HG03457 (cell line): Measurements from ENCODE around the gene LIN37.

Experiments used
- ATAC-seq: cut with Tn5 transposase; IDR thresholded peaks from one replicate; pipeline ENCODE4 v1.9.1; 2021; ENCODE audit warnings: moderate number of reproducible peaks; ENCODE audit not compliant: unreplicated experiment

Gene LIN37

GRCh38 chr19:35748106-35749020 lies at the start of gene LIN37:
LIN37 (plus strand) TSS chr19:35748576; CDS start chr19:35748725, 149 bp downstream.
- ATAC-seq: peak; percentile 54

- ATAC-seq: peak; percentile 86
These were observed 46.0 kb upstream of the LIN37 start for GRCh38 chr19:35702223-35703012.

- ATAC-seq: no peak
These were observed 45.0 kb upstream of the LIN37 start for GRCh38 chr19:35703343-35703742.

DNA sequence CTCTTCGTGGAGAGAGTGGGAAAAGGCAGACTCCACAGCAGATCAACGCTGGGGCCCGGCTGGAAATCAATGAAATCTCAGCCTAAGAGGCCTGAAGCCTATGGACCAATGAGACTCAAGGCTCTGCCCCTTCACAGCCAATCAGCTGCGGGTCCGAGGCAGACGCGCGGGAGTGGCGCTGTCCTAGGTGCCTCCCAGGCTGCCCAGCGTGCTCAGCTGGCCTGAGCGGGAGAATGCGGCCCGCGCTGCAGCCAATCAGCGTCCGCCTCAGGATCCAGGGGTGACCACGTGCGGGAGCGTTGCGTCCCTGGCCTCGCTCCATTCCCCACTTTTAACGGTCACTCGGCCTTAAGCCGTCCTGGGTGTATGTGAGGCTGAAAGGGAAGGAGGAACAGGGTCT lies 44.2 kb upstream of the LIN37 start, which contains the start of gene ZBTB32:
Gene ZBTB32 (plus strand): TSS at position 341 of the 400 bp plus-strand sequence. CDS start 10,069 bp downstream, outside the sequence.
- ATAC-seq: no peak

DNA sequence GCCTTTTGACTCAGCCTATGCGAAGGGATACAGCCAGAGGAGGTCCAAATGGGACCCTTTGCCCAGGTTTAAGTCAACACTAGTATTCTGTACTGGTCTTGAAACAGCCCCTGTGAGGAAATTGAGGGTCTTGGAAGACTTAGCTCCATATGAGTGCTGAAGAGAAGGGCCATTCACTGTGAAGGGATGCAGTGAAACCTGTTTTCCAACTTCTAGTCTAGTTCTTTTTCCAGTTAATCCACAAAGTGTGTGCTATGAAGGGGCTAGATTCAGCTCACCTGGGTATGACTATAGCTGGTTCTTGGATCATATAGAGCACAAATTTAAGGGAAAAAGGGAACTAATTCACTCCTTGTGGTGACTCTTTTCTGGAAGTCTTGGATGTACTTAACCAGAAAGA lies 40.0 kb upstream of the LIN37 start:
- ATAC-seq: no peak

DNA sequence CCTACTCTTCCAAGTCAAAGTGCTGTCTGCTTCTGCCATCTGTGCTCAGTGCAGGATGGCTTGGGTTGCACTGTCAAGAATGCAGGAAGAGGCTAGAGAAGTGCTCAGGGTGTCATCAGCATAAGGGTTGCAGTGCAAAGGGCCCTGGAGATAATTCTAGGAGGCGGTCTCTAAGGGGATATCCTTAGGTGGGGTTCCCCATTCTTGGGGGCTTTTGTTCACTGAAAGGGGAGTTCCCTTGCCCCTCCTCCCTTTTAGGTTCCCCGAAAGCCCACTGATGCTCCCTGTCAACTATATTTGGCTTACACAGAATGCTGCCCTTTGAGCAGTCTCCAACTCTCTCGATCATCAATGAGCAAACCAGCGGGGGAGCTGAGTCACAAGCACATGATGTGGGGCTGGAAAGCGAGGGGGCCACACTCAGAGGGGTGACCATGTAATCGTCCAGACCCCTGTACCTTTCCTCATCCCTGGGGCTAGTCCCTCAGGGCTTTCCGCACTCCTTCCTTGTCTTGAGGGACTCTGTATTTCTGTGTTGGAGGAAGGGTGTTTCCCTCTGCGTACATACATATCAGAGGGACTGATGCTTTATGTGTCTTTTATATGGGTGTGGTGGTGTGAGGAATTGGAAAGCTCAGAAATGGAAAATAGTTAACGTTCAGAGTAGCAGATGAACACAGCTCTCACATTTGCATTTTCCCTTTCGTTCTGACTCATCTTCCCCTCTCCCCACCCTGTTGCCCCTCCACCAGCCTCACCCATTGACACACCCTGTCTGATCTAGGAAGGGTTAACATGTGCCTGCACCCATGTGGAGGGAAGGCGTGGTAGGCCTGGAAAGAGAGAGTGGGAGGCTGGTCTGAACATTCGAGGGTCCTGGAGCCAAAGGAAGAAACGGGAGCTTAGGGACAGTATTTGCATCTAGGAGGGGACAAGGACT lies 37.3 kb upstream of the LIN37 start:
- no peak for ATAC-seq

DNA sequence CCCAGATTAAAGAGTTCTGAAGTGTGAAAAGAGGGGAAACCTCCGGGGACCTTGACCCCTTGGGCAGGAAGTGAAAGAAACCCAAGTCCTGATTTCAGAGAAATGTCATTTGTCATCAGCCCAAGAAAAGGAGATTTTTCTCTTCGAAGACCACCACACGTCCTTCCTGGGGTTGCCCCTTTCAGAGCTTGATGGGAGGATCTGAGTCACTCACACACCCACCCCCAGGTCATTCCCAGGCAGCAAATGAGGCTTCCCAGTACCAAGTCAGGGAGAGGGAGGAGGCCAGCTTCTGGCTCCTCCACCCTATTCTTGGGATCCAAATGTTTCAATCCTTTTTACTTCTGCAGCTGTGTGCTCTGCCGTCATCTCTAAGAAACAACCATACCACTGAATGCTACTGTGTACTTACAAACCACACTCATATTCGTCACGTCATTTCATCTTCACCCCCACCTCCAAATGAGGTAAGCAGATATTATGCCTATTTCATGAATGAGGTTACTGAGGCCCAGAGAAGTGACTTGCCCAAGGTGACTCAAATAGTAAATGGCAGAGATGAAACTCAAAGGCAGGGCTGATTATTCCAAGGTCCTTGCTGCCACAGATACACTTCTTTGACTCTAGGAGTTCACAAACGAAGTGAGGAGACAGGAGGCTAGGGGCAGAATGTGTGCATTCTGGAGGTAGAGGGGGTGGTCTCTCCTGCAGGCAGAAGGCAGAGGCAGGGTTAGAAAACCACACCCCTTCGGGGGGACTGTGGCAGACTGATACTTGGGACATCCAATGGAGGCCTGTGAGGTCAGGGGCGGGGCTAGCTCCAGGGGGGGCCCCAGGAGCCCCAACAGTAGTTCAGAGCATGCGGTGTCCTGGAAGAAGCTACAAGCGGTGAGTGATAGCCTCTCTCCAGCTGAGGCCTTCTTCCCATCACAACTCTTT lies 35.5 kb upstream of the LIN37 start:
- no peak for ATAC-seq

DNA sequence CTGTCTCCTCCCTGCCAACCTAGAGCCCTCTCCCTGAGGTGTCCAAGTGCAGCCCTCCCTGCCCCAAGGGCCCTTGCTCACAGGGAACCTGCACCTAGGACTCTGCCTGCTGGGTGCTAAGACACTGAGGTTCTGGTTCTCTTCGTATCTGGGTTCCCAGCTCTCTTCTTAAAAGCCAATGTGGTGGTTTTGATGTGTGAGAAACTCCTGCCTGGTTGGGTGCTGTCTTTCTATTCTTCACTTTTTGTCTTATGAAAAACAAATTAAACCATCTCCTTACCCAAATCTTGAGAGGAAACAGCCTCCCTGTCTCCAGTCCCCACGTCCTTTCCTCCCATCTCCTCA lies 34.9 kb upstream of the LIN37 start:
- ATAC-seq: no peak

DNA sequence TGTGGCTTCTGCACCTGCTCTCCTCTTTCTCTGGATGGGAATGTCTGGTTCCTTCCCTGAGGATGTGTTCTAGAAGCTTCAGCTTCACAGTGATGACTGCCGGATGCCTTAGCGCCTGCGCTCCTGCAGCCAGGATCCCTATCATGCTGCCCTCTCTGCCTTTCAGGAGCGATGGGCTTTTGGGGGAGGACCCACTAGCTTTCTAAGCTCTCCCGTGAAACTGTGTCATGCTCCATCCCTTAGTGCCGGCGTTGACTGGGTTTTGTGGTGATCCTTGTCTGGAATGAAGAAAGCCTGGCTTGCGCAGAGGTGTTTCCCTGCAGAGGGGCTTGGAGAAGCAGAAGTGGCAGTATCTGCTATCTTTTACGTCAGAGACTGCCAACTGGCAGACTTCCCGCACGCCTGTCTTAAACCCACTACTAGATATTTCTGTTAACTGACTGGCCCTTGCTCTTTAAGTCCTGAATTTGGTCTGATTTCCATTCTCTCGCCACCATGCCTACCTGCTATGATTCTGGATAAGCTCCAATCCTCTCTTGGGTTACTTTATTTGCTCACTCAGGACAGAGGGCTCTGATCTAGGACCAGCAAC lies 34.4 kb upstream of the LIN37 start:
- no peak for ATAC-seq

DNA sequence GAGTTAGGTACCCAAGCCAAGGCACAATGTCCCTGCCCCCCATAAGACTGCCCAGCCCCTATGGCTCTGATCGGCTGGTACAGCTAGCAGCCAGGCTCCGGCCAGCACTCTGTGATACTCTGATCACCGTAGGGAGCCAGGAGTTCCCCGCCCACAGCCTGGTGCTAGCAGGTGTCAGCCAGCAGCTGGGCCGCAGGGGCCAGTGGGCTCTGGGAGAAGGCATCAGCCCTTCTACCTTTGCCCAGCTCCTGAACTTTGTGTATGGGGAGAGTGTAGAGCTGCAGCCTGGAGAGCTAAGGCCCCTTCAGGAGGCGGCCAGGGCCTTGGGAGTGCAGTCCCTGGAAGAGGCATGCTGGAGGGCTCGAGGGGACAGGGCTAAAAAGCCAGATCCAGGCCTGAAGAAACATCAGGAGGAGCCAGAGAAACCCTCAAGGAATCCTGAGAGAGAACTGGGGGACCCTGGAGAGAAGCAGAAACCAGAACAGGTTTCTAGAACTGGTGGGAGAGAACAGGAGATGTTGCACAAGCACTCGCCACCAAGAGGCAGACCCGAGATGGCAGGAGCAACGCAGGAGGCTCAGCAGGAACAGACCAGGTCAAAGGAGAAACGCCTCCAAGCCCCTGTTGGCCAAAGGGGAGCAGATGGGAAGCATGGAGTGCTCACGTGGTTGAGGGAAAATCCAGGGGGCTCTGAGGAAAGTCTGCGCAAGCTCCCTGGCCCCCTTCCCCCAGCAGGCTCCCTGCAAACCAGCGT lies 33.6 kb upstream of the LIN37 start:
- no peak for ATAC-seq

- no peak for ATAC-seq
These were observed 33.0 kb upstream of the LIN37 start for GRCh38 chr19:35715355-35715809.

- ATAC-seq: peak; percentile 3
These were observed 32.2 kb upstream of the LIN37 start for GRCh38 chr19:35715981-35716800.

GRCh38 chr19:35716801-35717664 lies 31.3 kb upstream of the LIN37 start:
- ATAC-seq: peak; percentile 55

DNA sequence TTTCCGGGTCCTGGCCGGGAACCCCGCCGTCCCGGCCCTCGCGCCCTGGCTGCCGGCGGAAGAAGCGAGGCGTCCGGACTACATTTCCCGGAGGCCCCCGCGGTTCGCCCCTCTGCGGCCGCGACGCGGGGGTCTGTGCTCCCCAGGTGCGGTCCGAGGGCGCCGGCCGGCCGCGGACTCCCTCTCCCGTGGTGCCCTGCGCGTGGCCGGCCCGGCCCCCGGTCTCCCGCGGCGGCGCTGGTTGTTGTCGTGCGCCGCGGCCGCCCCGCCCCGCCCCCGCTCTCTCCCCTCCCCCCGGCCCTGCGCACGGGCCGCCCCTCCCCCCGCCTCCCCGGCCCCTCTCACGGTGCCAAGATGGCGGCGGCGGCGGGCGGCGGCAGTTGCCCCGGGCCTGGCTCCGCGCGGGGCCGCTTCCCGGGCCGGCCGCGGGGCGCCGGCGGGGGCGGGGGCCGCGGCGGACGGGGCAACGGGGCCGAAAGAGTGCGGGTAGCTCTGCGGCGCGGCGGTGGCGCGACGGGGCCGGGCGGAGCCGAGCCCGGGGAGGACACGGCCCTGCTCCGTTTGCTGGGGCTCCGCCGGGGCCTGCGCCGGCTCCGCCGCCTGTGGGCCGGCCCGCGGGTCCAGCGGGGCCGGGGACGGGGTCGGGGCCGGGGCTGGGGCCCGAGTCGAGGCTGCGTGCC lies 30.6 kb upstream of the LIN37 start, which contains the start of gene KMT2B:
Gene KMT2B (plus strand): TSS at position 339 of the 680 bp plus-strand sequence. CDS start 16 bp downstream, at position 355.
- no peak for ATAC-seq

DNA sequence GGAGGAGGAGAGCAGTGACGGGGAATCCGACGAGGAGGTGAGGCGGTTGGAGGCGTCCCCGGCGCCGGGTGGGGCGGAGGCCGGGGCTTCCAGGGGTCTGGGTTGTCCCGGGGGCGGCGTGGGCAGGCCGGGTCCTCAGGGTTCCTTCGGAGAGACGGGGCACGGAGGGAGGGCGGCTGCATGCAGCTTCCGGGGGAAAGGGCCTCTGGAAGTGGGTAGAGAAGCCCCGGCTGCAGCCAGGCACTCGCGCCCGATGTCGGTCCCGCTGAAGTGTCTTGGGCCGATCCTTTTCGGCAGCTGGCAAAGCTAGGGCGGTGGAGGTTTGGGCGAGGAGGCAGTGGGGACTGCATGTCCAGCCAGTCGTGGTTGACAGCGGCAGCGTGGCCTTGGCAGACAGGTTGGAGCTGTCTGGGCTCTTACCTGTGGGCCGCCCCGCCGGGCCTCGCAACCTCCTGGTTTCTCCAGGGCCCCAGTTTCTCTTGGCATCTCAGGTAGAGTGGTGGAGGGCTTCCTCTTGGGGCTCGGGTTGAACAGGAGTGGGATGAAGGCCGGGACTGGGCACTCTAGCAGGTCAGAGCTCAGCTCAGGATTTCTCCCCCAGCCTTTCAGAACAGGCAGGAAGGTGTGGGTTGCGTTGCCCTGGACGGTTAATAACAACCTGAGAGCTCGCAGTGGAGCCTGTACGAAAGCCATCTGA lies 29.9 kb upstream of the LIN37 start:
- ATAC-seq: no peak
